Choroid plexus epithelial cell (primary cell): ENCODE data around the gene METTL17.

Source experiments
- DNase-seq: peaks from one replicate; pipeline ENCODE4 v3.0.0-alpha.2; 2010; ENCODE audit warnings: low read depth
- H3K4me3 ChIP-seq: 2 replicates; pipeline ENCODE4 v1.5.1; 2011; ENCODE audit warnings: low read depth, mild to moderate bottlenecking, control low read depth, low read length, moderate library complexity
- CTCF ChIP-seq: conservative IDR thresholded peaks from 2 replicates; pipeline ENCODE4 v1.5.1; 2011; ENCODE audit warnings: low read depth, mild to moderate bottlenecking, control low read depth, inconsistent platforms, low read length, moderate library complexity

METTL17 gene

GRCh38 chr14:21015312-21015711 is 25.5 kb downstream of the METTL17 start:
- no peak for DNase-seq
- no peak for TF ChIP-seq CTCF

GRCh38 chr14:21016413-21017190 is 26.8 kb downstream of the METTL17 start:
- DNase-seq = no peak
- TF ChIP-seq CTCF = no peak
- H3K4me3 ChIP-seq = no peak overlapping the region

More at GRCh38 chr14:21015312-21015711, 25.5 kb downstream of the METTL17 start:
- H3K4me3 ChIP-seq = no peak overlapping the region

- DNase-seq = no peak
- TF ChIP-seq CTCF = no peak
These were observed 27.9 kb downstream of the METTL17 start for GRCh38 chr14:21017528-21018245.

GRCh38 chr14:21018286-21018685 is 28.5 kb downstream of the METTL17 start:
- H3K4me3 ChIP-seq = no peak overlapping the region
- TF ChIP-seq CTCF = no peak
- no peak for DNase-seq

More at GRCh38 chr14:21017528-21018245, 27.9 kb downstream of the METTL17 start:
- H3K4me3 ChIP-seq = no peak overlapping the region

- H3K4me3 ChIP-seq = no peak overlapping the region
- no peak for TF ChIP-seq CTCF
- no peak for DNase-seq
These were observed 29.0 kb downstream of the METTL17 start for GRCh38 chr14:21018781-21019180.

- no peak overlapping the region for H3K4me3 ChIP-seq
These were observed 29.6 kb downstream of the METTL17 start for GRCh38 chr14:21019366-21019765.

More at GRCh38 chr14:21019366-21019765, 29.6 kb downstream of the METTL17 start:
- TF ChIP-seq CTCF = no peak
- no peak for DNase-seq
